Measurements from ENCODE around the gene SFT2D3. TPM values are rescaled to one million over a fixed set of nuclear protein-coding genes. Genes with fewer than 3 reads are reported as not detected.
A peak's percentile ranks its signal among the peaks of the same experiment; 100 is the strongest.
"Not testable (repeated sequence)": the region's sequence is repeated elsewhere in the genome, so short reads cannot be mapped to it uniquely, and the experiment has no call there.

The SFT2D3 gene
- total and polyA plus RNA-seq, 2 donors (not counting 1 experiment from before 2014, with no cell fraction given) = 3.5 to 14.2 TPM

- no CpG with 5 or more reads among the region's 3 CpGs for WGBS (ENCODE audit: insufficient coverage)
- ChIA-PET POLR2A (no interaction called here), CTCF (no interaction called here)
- Histone ChIP-seq H3K4me1 (ENCODE audit: control insufficient read depth in 2 of 2, insufficient read depth in 2 of 2, low read length in 2 of 2) (no peaks in the 10 kb centered on the region), H3K4me3 (ENCODE audit: control extremely low read depth in 1 of 5, extremely low read depth in 1 of 5, insufficient read depth in 1 of 5, low read depth in 2 of 5, low read length in 4 of 5) (no peak overlapping the region), H3K27me3 (replicated peaks in 1 of 4; ENCODE audit: control extremely low read depth in 1 of 4, control insufficient read depth in 3 of 4, insufficient read depth in 4 of 4, low read length in 3 of 4) (no peaks in the 10 kb centered on the region), H3K9ac (ENCODE audit: low read length) (no peak overlapping the region), H3K4me2 (replicated peaks; ENCODE audit: low read depth, low read length, poor library complexity, severe bottlenecking) (no peak overlapping the region), H3K79me2 (ENCODE audit: control insufficient read depth, insufficient read depth, low read length) (no peaks in the 10 kb centered on the region), H3K36me3 (replicated peaks in 1 of 2; ENCODE audit: control extremely low read depth in 1 of 2, control insufficient read depth in 1 of 2, extremely low read depth in 1 of 2, insufficient read depth in 2 of 2, low read length in 1 of 2) (peaks cover 7 to 20% of the 10 kb centered on the region in 2 experiments), H3K9me3 (ENCODE audit: control extremely low read depth in 1 of 3, control insufficient read depth in 2 of 3, insufficient read depth in 1 of 3, low read length in 2 of 3) (no peaks in the 10 kb centered on the region), H4K20me1 (ENCODE audit: control insufficient read depth, insufficient read depth, low read length, poor library complexity, severe bottlenecking) (no peaks in the 10 kb centered on the region), H3K27ac (ENCODE audit: low read length in 2 of 2) (no peak overlapping the region), H2AFZ (ENCODE audit: insufficient read depth, low read depth, low read length, poor library complexity, severe bottlenecking) (no peak overlapping the region)
- Mint-ChIP-seq H3K4me1 (peaks cover 4% of the 10 kb centered on the region), H3K9me3 (ENCODE audit: insufficient read depth) (no peaks in the 10 kb centered on the region), H3K4me3 (no peak overlapping the region), H3K27me3 (no peaks in the 10 kb centered on the region), H3K27ac (no peak overlapping the region)
- DNase-seq (no peak), ATAC-seq (ENCODE audit: low read depth) (no peak)
- intact Hi-C loops (cut with micrococcal nuclease) = no loop called here
- TF ChIP-seq CTCF (IDR thresholded peaks at IDR 0.05) (no peak), EZH2 (IDR thresholded peaks at IDR 0.05; ENCODE audit: borderline replicate concordance, insufficient read depth, low read depth, low read length, poor library complexity, severe bottlenecking) (no peak)
Measured at GRCh38 chr2:127743477-127744026, 42.3 kb downstream of the SFT2D3 start.

GRCh38 chr2:127747621-127748020 is 46.3 kb downstream of the SFT2D3 start:
- H3K36me3 ChIP-seq (replicated peaks in 1 of 2; ENCODE audit: control extremely low read depth in 1 of 2, control insufficient read depth in 1 of 2, extremely low read depth in 1 of 2, insufficient read depth in 2 of 2, low read length in 1 of 2) = peaks cover 7 to 14% of the 10 kb centered on the region in 2 experiments
- ChIA-PET POLR2A (interaction anchor here (1.4 kb wide), 1 partner anchor 221 kb away, joined by 3 read pairs; the partner anchor contains the start of gene IWS1), CTCF (interaction anchor here (1.4 kb wide), 1 partner anchor 97 kb away, joined by 5 read pairs; no protein-coding TSS in a partner anchor)
- H3K9me3 Mint-ChIP-seq (ENCODE audit: insufficient read depth) = no peaks in the 10 kb centered on the region
- intact Hi-C loops (cut with micrococcal nuclease) = no loop called here
- peaks cover 21% of the 10 kb centered on the region for H3K4me1 Mint-ChIP-seq
- ATAC-seq (ENCODE audit: low read depth) = no peak
- no peak overlapping the region for H3K4me3 ChIP-seq (ENCODE audit: control extremely low read depth in 1 of 5, extremely low read depth in 1 of 5, insufficient read depth in 1 of 5, low read depth in 2 of 5, low read length in 4 of 5)
- H3K9ac ChIP-seq (ENCODE audit: low read length) = no peak overlapping the region
- no peak overlapping the region for H3K4me2 ChIP-seq (replicated peaks; ENCODE audit: low read depth, low read length, poor library complexity, severe bottlenecking)
- no peaks in the 10 kb centered on the region for H4K20me1 ChIP-seq (ENCODE audit: control insufficient read depth, insufficient read depth, low read length, poor library complexity, severe bottlenecking)
- no peak overlapping the region for H2AFZ ChIP-seq (ENCODE audit: insufficient read depth, low read depth, low read length, poor library complexity, severe bottlenecking)
- no peak overlapping the region for H3K4me3 Mint-ChIP-seq
- H3K9me3 ChIP-seq (ENCODE audit: control extremely low read depth in 1 of 3, control insufficient read depth in 2 of 3, insufficient read depth in 1 of 3, low read length in 2 of 3) = no peaks in the 10 kb centered on the region
- H3K27ac ChIP-seq (ENCODE audit: low read length in 2 of 2) = no peak overlapping the region
- peaks cover 4% of the 10 kb centered on the region for H3K79me2 ChIP-seq (ENCODE audit: control insufficient read depth, insufficient read depth, low read length)
- no peak for DNase-seq
- no peak overlapping the region for H3K27ac Mint-ChIP-seq
- no peaks in the 10 kb centered on the region for H3K27me3 ChIP-seq (replicated peaks in 1 of 4; ENCODE audit: control extremely low read depth in 1 of 4, control insufficient read depth in 3 of 4, insufficient read depth in 4 of 4, low read length in 3 of 4)
- TF ChIP-seq CTCF (IDR thresholded peaks at IDR 0.05) (no peak), EZH2 (IDR thresholded peaks at IDR 0.05; ENCODE audit: borderline replicate concordance, insufficient read depth, low read depth, low read length, poor library complexity, severe bottlenecking) (no peak)
- WGBS (ENCODE audit: insufficient coverage) = 97% methylated on average over 5 of the region's 5 CpGs
- peaks cover 13 to 16% of the 10 kb centered on the region in 2 donors for H3K4me1 ChIP-seq (ENCODE audit: control insufficient read depth in 2 of 2, insufficient read depth in 2 of 2, low read length in 2 of 2)
- no peaks in the 10 kb centered on the region for H3K27me3 Mint-ChIP-seq

- not testable (repeated sequence) for H3K79me2 ChIP-seq (ENCODE audit: control insufficient read depth, insufficient read depth, low read length); H3K27me3 Mint-ChIP-seq; H3K9me3 ChIP-seq (ENCODE audit: control extremely low read depth in 1 of 3, control insufficient read depth in 2 of 3, insufficient read depth in 1 of 3, low read length in 2 of 3); H3K27me3 ChIP-seq (replicated peaks in 1 of 4; ENCODE audit: control extremely low read depth in 1 of 4, control insufficient read depth in 3 of 4, insufficient read depth in 4 of 4, low read length in 3 of 4); H4K20me1 ChIP-seq (ENCODE audit: control insufficient read depth, insufficient read depth, low read length, poor library complexity, severe bottlenecking); H3K9me3 Mint-ChIP-seq (ENCODE audit: insufficient read depth); H3K9ac ChIP-seq (ENCODE audit: low read length)
- ATAC-seq (ENCODE audit: low read depth) = peak; percentile 99
- Mint-ChIP-seq H3K4me1 (peaks cover 21% of the 10 kb centered on the region), H3K4me3 (peak overlapping the region; percentile 76), H3K27ac (peak overlapping the region; percentile 92)
- Histone ChIP-seq H2AFZ (ENCODE audit: insufficient read depth, low read depth, low read length, poor library complexity, severe bottlenecking) (peak overlapping the region; percentile 46), H3K36me3 (replicated peaks in 1 of 2; ENCODE audit: control extremely low read depth in 1 of 2, control insufficient read depth in 1 of 2, extremely low read depth in 1 of 2, insufficient read depth in 2 of 2, low read length in 1 of 2) (peaks cover 7 to 14% of the 10 kb centered on the region in 2 experiments), H3K4me3 (ENCODE audit: control extremely low read depth in 1 of 5, extremely low read depth in 1 of 5, insufficient read depth in 1 of 5, low read depth in 2 of 5, low read length in 4 of 5) (peak overlapping the region in 1 of 5 experiments; percentile 17), H3K4me1 (ENCODE audit: control insufficient read depth in 2 of 2, insufficient read depth in 2 of 2, low read length in 2 of 2) (peaks cover 13 to 16% of the 10 kb centered on the region in 2 donors), H3K27ac (ENCODE audit: low read length in 2 of 2) (peak overlapping the region; percentile 56 to 68), H3K4me2 (replicated peaks; ENCODE audit: low read depth, low read length, poor library complexity, severe bottlenecking) (peak overlapping the region; percentile 41)
- peak; percentile 87 for DNase-seq
- ChIA-PET POLR2A (interaction anchor here (0.7 to 0.8 kb wide), 5 partner anchors 9 to 460 kb away, joined by 3 to 7 read pairs (median 3); no protein-coding TSS in a partner anchor), CTCF (interaction anchor here (0.8 to 1.9 kb wide), 5 partner anchors 16 to 159 kb away, joined by 3 to 8 read pairs (median 4); partner anchors contain the start of gene LIMS2)
- WGBS (ENCODE audit: insufficient coverage) = 43% methylated on average over 4 of the region's 5 CpGs
- intact Hi-C loops (cut with micrococcal nuclease) = loop anchor here (1.0 kb wide), 3 partner anchors 48 to 81 kb away; partner anchors contain the start of genes SFT2D3 and WDR33
Measured at GRCh38 chr2:127749537-127749936, 48.2 kb downstream of the SFT2D3 start.
